IPS-18a (cell line): ENCODE measurements around the gene RECQL5.

Source experiments
- H3K27ac ChIP-seq: one replicate; pipeline ENCODE4 v1.5.1; 2013; ENCODE audit warnings: low read length
- H3K27me3 ChIP-seq: one replicate; pipeline ENCODE4 v1.6.1; 2013; ENCODE audit warnings: mild to moderate bottlenecking, low read length; ENCODE audit not compliant: control insufficient read depth, insufficient read depth
- H3K36me3 ChIP-seq: one replicate; pipeline ENCODE4 v1.6.1; 2013; ENCODE audit warnings: low read depth, low read length; ENCODE audit not compliant: control insufficient read depth
- H3K4me1 ChIP-seq: one replicate; pipeline ENCODE4 v1.6.1; 2013; ENCODE audit warnings: low read depth, low read length; ENCODE audit not compliant: control insufficient read depth
- H3K4me3 ChIP-seq: one replicate; pipeline ENCODE4 v1.5.1; 2013; ENCODE audit warnings: low read length
- H3K9ac ChIP-seq: one replicate; pipeline ENCODE4 v1.6.1; 2013; ENCODE audit warnings: mild to moderate bottlenecking, low read length, moderate library complexity
- H3K9me3 ChIP-seq: one replicate; pipeline ENCODE4 v1.6.1; 2013; ENCODE audit warnings: low read depth, low read length; ENCODE audit not compliant: control insufficient read depth

The RECQL5 gene

DNA sequence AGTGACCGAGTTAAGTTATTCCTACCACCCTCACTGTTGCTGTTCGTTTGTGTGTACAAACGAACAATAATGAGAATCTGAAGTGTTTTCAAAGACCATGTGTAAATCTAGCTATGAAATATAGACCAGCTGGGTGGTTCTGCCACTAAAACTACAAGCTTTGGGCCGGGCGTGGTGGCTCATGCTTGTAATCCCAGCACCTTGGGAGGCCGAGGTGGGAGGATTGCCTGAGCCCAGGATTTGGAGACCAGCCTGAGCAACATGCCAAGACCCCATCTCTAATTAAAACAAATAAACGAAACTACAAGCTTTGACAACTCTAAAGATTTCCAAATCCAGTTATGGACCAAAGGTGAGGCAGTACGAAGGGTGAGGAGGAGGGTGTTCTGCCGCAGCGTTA lies 973 bp downstream of the RECQL5 start:
- Histone ChIP-seq H3K9me3 (no peaks in the 10 kb centered on the region), H3K36me3 (peaks cover 38% of the 10 kb centered on the region), H3K4me3 (peak overlapping the region; percentile 100), H3K27ac (no peak overlapping the region), H3K9ac (peak overlapping the region; percentile 95), H3K27me3 (no peaks in the 10 kb centered on the region), H3K4me1 (peaks cover 5% of the 10 kb centered on the region)

DNA sequence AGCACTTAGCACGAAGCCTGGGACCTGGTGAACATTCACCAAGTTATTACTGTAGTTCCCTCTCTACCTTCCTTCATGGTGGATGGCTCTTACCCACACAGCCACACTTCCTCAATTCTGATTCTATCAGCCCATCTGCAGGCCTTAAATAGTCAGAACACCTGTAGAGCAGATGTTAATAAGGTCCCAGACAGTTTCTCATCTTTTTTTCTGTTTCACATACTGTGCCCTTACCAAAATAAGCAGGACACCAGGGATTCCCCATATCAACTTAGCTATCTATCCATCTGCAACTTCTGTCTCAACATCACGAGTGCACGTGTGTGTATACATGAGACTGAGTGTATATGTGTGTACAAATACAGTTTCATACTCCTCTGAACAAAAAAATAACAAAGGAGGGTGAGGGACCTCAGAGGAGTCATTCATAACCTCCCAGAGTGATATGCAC lies 2.8 kb downstream of the RECQL5 start:
- H3K9ac ChIP-seq, result no peak overlapping the region
- no peak overlapping the region for H3K27ac ChIP-seq
- H3K36me3 ChIP-seq, result peaks cover 29% of the 10 kb centered on the region
- no peak overlapping the region for H3K4me3 ChIP-seq
- peaks cover 5% of the 10 kb centered on the region for H3K4me1 ChIP-seq
- H3K27me3 ChIP-seq, result no peaks in the 10 kb centered on the region
- H3K9me3 ChIP-seq, result no peaks in the 10 kb centered on the region

DNA sequence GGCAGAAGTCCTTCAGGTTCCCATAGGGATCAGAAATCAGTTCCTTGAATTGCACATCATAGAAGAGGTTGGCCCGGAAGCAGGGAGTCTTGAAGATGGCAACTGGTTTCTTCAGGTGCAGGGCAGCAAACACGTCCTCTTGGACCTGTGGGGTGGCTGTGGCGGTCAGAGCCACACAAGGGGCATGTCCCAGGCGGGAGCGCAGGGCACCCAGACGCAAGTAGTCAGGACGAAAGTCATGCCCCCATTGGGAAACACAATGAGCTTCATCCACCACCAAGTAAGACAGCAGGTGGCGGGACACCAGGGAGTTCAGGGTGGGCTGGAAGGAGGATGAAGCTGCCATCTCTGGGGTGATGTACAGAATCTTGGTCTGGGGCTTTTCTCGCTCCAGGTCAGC lies 4.4 kb downstream of the RECQL5 start:
- H3K4me1 ChIP-seq, result no peaks in the 10 kb centered on the region
- H3K27ac ChIP-seq, result no peak overlapping the region
- H3K27me3 ChIP-seq, result no peaks in the 10 kb centered on the region
- no peaks in the 10 kb centered on the region for H3K9me3 ChIP-seq
- no peak overlapping the region for H3K9ac ChIP-seq
- H3K4me3 ChIP-seq, result no peak overlapping the region
- peaks cover 21% of the 10 kb centered on the region for H3K36me3 ChIP-seq

DNA sequence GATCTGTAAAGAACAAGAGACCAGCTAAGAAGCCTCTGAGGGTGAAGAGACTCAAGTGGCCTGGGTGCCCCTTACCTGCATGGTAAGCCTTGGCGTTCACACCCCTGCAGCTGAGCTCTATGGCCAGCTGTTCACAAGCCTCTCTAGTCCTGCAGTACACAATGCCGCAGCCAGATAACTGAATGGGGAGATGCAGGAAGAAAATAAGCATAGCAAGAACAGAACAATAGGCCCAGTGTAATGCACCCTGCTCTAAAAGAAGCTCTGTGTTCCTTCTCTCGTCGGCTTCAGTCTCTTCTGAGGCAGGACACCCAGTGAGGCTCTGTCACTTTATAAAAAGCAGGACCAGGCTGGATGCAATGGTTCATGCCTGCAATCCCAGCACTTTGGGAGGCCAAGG lies 5.4 kb downstream of the RECQL5 start:
- Histone ChIP-seq H3K27me3 (no peaks in the 10 kb centered on the region), H3K9ac (no peak overlapping the region), H3K36me3 (peaks cover 21% of the 10 kb centered on the region), H3K9me3 (no peaks in the 10 kb centered on the region), H3K27ac (no peak overlapping the region), H3K4me3 (no peak overlapping the region), H3K4me1 (no peaks in the 10 kb centered on the region)

DNA sequence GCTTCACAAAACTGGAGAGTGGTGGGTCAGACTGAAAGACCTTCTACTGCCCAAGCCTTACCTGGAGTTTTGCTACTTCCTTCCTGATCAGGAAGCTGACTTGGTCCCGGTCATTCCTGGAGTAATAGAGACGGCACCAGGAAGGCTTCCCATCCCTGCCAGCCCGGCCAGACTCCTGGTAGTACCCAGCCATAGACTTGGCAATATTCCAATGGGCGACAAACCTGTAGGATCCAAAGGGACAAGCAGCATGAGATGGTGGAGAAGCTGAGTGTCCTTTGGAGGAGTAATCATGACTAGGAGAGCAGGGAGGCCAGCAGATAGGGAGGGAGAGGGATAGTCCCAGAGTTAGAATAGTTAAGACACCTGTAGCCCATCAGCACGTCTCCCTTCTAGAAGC lies 8.7 kb downstream of the RECQL5 start:
- H3K9ac ChIP-seq, result no peak overlapping the region
- H3K27me3 ChIP-seq, result no peaks in the 10 kb centered on the region
- H3K27ac ChIP-seq, result no peak overlapping the region
- no peak overlapping the region for H3K4me3 ChIP-seq
- no peaks in the 10 kb centered on the region for H3K4me1 ChIP-seq
- H3K36me3 ChIP-seq, result peaks cover 21% of the 10 kb centered on the region
- no peaks in the 10 kb centered on the region for H3K9me3 ChIP-seq

DNA sequence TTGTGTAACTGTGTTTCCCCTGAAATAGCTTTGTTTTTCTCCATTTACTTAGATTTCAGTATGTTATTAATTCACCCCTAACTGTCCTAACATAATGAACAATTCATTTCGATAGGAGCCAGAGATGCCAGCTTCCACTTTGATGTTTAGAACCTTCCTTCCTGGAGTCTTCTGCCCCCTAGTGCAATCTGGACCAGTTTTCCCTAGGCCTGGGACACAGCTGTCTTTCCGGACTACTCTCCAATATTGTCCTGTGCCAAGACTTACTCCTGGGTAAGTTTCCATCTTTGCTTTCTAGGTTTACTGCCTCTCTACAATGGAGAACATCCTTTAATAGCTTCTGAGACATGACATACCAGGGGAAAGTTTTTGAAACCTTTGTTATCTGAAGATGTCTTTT lies 12.8 kb downstream of the RECQL5 start:
- no peaks in the 10 kb centered on the region for H3K9me3 ChIP-seq
- no peaks in the 10 kb centered on the region for H3K27me3 ChIP-seq
- H3K27ac ChIP-seq, result no peak overlapping the region
- no peaks in the 10 kb centered on the region for H3K4me1 ChIP-seq
- peaks cover 13% of the 10 kb centered on the region for H3K36me3 ChIP-seq
- no peak overlapping the region for H3K4me3 ChIP-seq
- H3K9ac ChIP-seq, result no peak overlapping the region

DNA sequence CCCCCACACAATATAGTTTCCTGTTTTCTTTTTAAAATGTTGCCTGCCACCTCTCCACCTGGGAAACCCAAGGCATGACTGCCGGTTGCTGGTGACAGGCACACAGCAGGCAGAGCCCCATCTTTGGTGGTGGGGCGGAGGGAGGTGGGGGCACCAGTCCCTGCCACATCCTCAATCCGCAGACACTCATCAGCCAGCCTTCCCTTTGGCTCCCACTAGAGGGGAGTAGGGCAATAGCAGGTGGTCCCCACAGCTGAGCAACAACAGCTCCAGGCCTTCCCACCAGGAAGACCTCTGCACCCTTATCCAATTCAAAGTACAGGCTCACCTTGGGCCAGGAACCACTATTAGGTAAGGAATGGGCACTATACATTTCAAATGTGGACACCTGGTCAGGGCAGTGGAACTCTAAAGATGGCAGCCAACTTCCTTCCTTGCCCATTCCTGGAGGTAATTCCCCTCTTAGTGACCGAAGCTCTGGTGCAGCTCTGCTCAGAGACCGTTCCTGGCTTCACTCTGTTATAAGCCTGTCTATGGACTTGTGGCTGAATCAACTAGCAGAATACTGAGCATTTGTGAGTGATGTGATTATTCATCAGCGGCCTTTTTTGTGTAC lies 13.9 kb downstream of the RECQL5 start:
- H3K27ac ChIP-seq, result no peak overlapping the region
- H3K9ac ChIP-seq, result no peak overlapping the region
- H3K4me3 ChIP-seq, result no peak overlapping the region
- no peaks in the 10 kb centered on the region for H3K4me1 ChIP-seq
- no peaks in the 10 kb centered on the region for H3K9me3 ChIP-seq
- peaks cover 16% of the 10 kb centered on the region for H3K36me3 ChIP-seq
- no peaks in the 10 kb centered on the region for H3K27me3 ChIP-seq

DNA sequence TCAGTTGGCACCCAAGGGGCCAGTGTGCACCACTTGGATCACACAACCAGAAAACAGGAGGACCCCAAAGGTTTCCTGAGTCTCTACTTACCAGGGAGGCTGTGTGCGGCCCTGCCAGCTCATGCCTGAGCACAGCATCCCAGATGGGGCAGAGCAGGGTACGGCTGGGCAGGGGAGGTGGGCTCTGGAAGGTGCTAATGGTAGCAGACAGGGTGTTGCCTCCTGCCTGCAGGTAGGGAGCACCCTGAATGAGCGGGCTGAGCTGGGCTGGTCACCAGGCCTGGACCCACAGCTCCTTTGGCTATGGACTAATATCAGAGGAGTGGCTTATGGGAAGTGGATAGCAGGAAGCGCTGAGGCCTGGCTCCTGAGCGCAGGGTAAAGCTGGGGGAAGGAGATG lies 14.6 kb downstream of the RECQL5 start:
- no peaks in the 10 kb centered on the region for H3K9me3 ChIP-seq
- no peak overlapping the region for H3K27ac ChIP-seq
- H3K27me3 ChIP-seq, result no peaks in the 10 kb centered on the region
- no peak overlapping the region for H3K4me3 ChIP-seq
- peaks cover 16% of the 10 kb centered on the region for H3K36me3 ChIP-seq
- H3K9ac ChIP-seq, result no peak overlapping the region
- H3K4me1 ChIP-seq, result no peaks in the 10 kb centered on the region

DNA sequence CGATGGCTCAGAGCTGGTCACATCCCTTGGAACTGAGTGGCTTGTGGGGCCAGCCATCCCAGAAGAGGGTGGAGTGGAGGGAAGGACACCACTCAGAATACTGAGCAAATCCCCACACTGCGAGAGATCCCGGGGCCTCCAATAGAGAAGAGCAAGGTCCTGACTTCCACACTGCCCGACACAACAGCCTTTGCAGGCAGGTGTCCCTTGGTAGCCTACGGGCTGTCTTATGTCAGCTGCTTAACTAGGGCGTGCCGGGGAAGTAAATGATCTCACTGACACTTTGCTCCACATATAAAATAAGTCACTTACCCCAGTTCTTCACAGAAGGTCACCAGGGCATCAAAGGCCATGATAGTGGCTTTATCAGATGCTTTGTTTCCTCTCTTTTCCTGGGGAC lies 16.1 kb downstream of the RECQL5 start:
- H3K4me3 ChIP-seq, result no peak overlapping the region
- no peak overlapping the region for H3K9ac ChIP-seq
- peaks cover 16% of the 10 kb centered on the region for H3K36me3 ChIP-seq
- no peaks in the 10 kb centered on the region for H3K9me3 ChIP-seq
- H3K27ac ChIP-seq, result no peak overlapping the region
- H3K27me3 ChIP-seq, result no peaks in the 10 kb centered on the region
- H3K4me1 ChIP-seq, result no peaks in the 10 kb centered on the region

DNA sequence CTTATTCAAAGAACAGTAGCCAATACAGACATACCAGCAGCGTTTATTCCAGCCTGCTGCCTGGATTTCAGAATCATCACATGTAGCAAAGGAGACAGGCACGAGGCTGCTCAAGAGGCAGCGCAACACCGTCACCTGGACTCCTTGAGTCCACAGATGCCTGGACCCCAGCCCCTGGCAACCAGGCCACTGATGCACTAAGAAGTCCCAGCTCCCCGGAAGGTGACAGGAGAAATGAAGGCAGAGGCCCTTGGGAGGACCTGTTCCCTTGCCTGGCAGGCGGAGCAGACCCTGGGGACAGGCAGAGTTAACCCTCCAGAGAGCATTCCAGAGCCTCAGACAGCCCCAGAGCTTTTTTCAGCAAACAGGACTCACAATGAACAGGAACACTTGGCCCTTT lies 17.3 kb downstream of the RECQL5 start:
- H3K4me1 ChIP-seq, result no peaks in the 10 kb centered on the region
- peaks cover 16% of the 10 kb centered on the region for H3K36me3 ChIP-seq
- H3K4me3 ChIP-seq, result no peak overlapping the region
- H3K27ac ChIP-seq, result no peak overlapping the region
- H3K9ac ChIP-seq, result no peak overlapping the region
- H3K9me3 ChIP-seq, result no peaks in the 10 kb centered on the region
- no peaks in the 10 kb centered on the region for H3K27me3 ChIP-seq

DNA sequence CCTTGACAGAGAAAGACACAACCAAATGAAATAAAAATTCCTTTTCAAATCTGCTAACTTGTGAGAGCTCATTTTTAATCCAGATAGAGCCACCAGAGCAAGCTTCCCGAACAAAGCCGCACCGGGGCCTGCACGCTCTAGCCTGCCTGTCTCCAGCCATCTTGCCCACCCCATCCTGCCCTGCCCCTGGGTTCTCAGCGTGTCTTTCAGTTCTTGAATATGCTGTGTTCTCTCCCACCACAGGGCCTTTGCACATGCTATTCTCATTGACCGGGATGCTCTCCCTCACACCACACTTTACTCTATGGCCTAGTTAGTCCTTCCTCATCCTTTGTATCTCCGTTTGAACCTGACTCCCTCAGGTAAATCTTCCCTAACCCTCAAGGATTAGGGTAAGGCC lies 19.0 kb downstream of the RECQL5 start:
- Histone ChIP-seq H3K9me3 (no peaks in the 10 kb centered on the region), H3K27ac (no peak overlapping the region), H3K4me3 (no peak overlapping the region), H3K4me1 (peaks cover 7% of the 10 kb centered on the region), H3K27me3 (no peaks in the 10 kb centered on the region), H3K36me3 (peaks cover 16% of the 10 kb centered on the region), H3K9ac (no peak overlapping the region)

DNA sequence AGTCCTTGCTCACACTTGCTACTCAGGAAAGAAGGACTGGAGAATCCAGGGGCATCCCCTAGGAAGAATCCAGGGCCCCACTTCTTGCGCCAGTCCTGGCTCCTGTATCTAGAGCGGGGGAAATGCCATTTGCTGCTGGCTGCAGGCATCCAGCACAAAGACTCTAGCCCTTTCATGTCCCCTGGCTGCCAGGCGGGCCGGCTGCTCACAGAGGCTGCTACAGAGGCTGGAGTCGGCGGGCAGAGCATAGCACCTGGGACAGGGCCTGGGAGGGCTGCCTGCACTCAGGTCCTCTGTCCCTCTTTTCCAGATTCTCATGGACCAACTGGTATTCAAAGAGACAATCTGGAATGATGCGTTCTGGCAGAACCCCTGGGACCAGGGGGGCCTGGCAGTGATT lies 19.9 kb downstream of the RECQL5 start:
- Histone ChIP-seq H3K4me1 (peaks cover 12% of the 10 kb centered on the region), H3K36me3 (peaks cover 16% of the 10 kb centered on the region), H3K4me3 (no peak overlapping the region), H3K9me3 (no peaks in the 10 kb centered on the region), H3K27me3 (no peaks in the 10 kb centered on the region), H3K27ac (no peak overlapping the region), H3K9ac (no peak overlapping the region)
